ENCODE results near the gene PADI3.

- TF ChIP-seq, protein P1, sequence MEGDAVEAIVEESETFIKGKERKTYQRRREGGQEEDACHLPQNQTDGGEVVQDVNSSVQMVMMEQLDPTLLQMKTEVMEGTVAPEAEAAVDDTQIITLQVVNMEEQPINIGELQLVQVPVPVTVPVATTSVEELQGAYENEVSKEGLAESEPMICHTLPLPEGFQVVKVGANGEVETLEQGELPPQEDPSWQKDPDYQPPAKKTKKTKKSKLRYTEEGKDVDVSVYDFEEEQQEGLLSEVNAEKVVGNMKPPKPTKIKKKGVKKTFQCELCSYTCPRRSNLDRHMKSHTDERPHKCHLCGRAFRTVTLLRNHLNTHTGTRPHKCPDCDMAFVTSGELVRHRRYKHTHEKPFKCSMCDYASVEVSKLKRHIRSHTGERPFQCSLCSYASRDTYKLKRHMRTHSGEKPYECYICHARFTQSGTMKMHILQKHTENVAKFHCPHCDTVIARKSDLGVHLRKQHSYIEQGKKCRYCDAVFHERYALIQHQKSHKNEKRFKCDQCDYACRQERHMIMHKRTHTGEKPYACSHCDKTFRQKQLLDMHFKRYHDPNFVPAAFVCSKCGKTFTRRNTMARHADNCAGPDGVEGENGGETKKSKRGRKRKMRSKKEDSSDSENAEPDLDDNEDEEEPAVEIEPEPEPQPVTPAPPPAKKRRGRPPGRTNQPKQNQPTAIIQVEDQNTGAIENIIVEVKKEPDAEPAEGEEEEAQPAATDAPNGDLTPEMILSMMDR (IDR thresholded peaks at IDR 0.05) = no peak
- no peak for TF ChIP-seq POLR2A (IDR thresholded peaks at IDR 0.05)
- no peak for TF ChIP-seq EP300 (IDR thresholded peaks at IDR 0.05; ENCODE audit: low read depth)
- no peak for TF ChIP-seq POLR2AphosphoS5 (IDR thresholded peaks at IDR 0.05)
Observed at GRCh38 chr1:17315542-17316130, 66.7 kb downstream of the PADI3 start.
